Neural cell (in vitro differentiated cells): ENCODE results near the gene DHX29.

Experiments used
- CTCF ChIP-seq: fragments of 450-650 bp; IDR thresholded peaks from 2 replicates; pipeline ENCODE4 v1.5.1; 2014; ENCODE audit warnings: antibody characterized with exemption, mild to moderate bottlenecking, moderate library complexity; ENCODE audit not compliant: poor library complexity, severe bottlenecking
- EP300 ChIP-seq: fragments of 450-650 bp; conservative IDR thresholded peaks from 2 replicates; pipeline ENCODE4 v1.6.1; 2014; ENCODE audit warnings: antibody characterized with exemption, mild to moderate bottlenecking, moderate library complexity; ENCODE audit not compliant: poor library complexity, severe bottlenecking
- POLR2AphosphoS5 ChIP-seq: IDR thresholded peaks from 2 replicates; pipeline ENCODE4 v1.6.1; 2012
- RAD21 ChIP-seq: fragments of 450-650 bp; conservative IDR thresholded peaks from 2 replicates; pipeline ENCODE4 v1.6.1; 2014; ENCODE audit warnings: antibody characterized with exemption, mild to moderate bottlenecking, moderate library complexity
- REST ChIP-seq: IDR thresholded peaks from 2 replicates; pipeline ENCODE4 v1.6.1; 2012; ENCODE audit warnings: borderline replicate concordance
- SMC3 ChIP-seq: fragments of 450-650 bp; conservative IDR thresholded peaks from 2 replicates; pipeline ENCODE4 v1.6.1; 2014; ENCODE audit warnings: antibody characterized with exemption, mild to moderate bottlenecking, moderate library complexity; ENCODE audit not compliant: poor library complexity

- TF ChIP-seq CTCF, result no peak
- no peak for TF ChIP-seq EP300
- TF ChIP-seq REST, result no peak
- no peak for TF ChIP-seq SMC3
- TF ChIP-seq POLR2AphosphoS5, result no peak
- TF ChIP-seq RAD21, result no peak
These were observed 6.6 kb downstream of the DHX29 start for GRCh38 chr5:55300890-55301289.
